CD4-positive, alpha-beta T cell treated with Interferon gamma for 1 hour (primary cell): ENCODE results near the gene RAB5A.
"Not testable (repeated sequence)": the region's sequence is repeated elsewhere in the genome, so short reads cannot be mapped to it uniquely, and the experiment has no call there.

Experiments
- DNase-seq: peaks from one replicate; pipeline ENCODE4 v3.0.0-alpha.2; 2020

The RAB5A gene

DNA sequence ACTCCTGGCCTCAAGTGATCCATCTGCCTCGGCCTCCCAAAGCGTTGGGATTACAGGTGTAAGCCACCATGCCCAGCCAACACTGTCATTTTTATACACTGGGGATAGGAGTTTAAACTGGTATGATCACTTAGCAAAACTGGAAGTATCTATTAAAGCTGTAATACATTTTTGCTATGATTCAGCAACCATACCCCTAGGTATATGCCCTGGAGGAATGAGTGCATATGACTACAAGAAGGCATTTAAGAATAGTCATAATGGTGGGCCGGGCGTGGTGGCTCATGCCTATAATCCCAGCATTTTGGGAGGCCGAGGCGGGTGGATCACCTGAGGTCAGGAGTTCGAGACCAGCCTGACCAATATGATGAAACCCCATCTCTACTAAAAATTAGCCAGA lies 85.0 kb downstream of the RAB5A start:
- DNase-seq: not testable (repeated sequence)
